Keratinocyte (primary cell): ENCODE data around the gene S1PR2. TPM values are rescaled to one million over a fixed set of nuclear protein-coding genes. Genes with fewer than 3 reads are reported as not detected.

ENCODE experiments used
- DNase-seq: peaks from one replicate; pipeline ENCODE4 v3.0.0-alpha.2; 2011; ENCODE audit warnings: low read depth, missing footprints, low spot score
- FAIRE-seq: peaks from 2 replicates; lab custom pipeline; 2011; peaks lifted over from hg19 to GRCh38; lab: Jason Lieb, UNC
- H2AFZ ChIP-seq: 2 replicates; pipeline ENCODE4 v1.6.0; 2012; ENCODE audit warnings: low read length, control low read depth, inconsistent platforms; ENCODE audit not compliant: control insufficient read depth
- H3K27ac ChIP-seq: 2 replicates; pipeline ENCODE4 v1.5.1; 2011; ENCODE audit warnings: low read length; ENCODE audit not compliant: control insufficient read depth, insufficient read depth
- H3K27me3 ChIP-seq: 3 replicates; pipeline ENCODE4 v1.6.0; 2011; ENCODE audit warnings: low read length; ENCODE audit not compliant: control insufficient read depth, insufficient read depth; ENCODE audit errors: extremely low read depth
- H3K36me3 ChIP-seq, 2 experiments: 2 replicates in 1 of 2; 3 replicates in 1 of 2; pipeline ENCODE4 v1.5.1; 2011; ENCODE audit warnings: low read length in 2 of 2, mild to moderate bottlenecking in 1 of 2; ENCODE audit not compliant: control insufficient read depth in 2 of 2, insufficient read depth in 2 of 2; ENCODE audit errors: extremely low read depth in 1 of 2
- H3K4me1 ChIP-seq: 3 replicates; pipeline ENCODE4 v1.5.1; 2011; ENCODE audit warnings: low read length; ENCODE audit not compliant: control insufficient read depth, insufficient read depth; ENCODE audit errors: extremely low read depth
- H3K4me2 ChIP-seq: 3 replicates; pipeline ENCODE4 v1.6.0; 2011; ENCODE audit warnings: low read depth, low read length; ENCODE audit not compliant: control insufficient read depth, insufficient read depth; ENCODE audit errors: extremely low read depth
- H3K4me3 ChIP-seq, 3 experiments: fragments of 200-600 bp in 1 of 3; sonication (generic) in 1 of 3; 2 replicates in 2 of 3; 3 replicates in 1 of 3; pipeline ENCODE4 v1.5.1; 2011 to 2016; ENCODE audit warnings: low read length in 3 of 3, mild to moderate bottlenecking in 3 of 3, control low read depth in 2 of 3, inconsistent platforms in 1 of 3, low read depth in 1 of 3, mixed read lengths in 1 of 3, mixed run types in 1 of 3, moderate library complexity in 1 of 3; ENCODE audit not compliant: control insufficient read depth in 2 of 3, insufficient read depth in 2 of 3; ENCODE audit errors: extremely low read depth in 1 of 3
- H3K79me2 ChIP-seq: 2 replicates; pipeline ENCODE4 v1.6.0; 2012; ENCODE audit warnings: low read length; ENCODE audit not compliant: control insufficient read depth, insufficient read depth
- H3K9ac ChIP-seq: 3 replicates; pipeline ENCODE4 v1.6.0; 2011; ENCODE audit warnings: low read length; ENCODE audit not compliant: control insufficient read depth, insufficient read depth; ENCODE audit errors: extremely low read depth
- H3K9me1 ChIP-seq: 3 replicates; pipeline ENCODE4 v1.6.0; 2011; ENCODE audit warnings: low read length; ENCODE audit not compliant: control insufficient read depth, insufficient read depth; ENCODE audit errors: extremely low read depth
- H3K9me3 ChIP-seq: 2 replicates; pipeline ENCODE4 v1.5.1; 2012; ENCODE audit warnings: low read depth, low read length; ENCODE audit not compliant: control insufficient read depth
- H4K20me1 ChIP-seq: 3 replicates; pipeline ENCODE4 v1.6.0; 2011; ENCODE audit warnings: low read length; ENCODE audit not compliant: control insufficient read depth, insufficient read depth; ENCODE audit errors: extremely low read depth
- CTCF ChIP-seq, 3 experiments: IDR thresholded peaks in 1 of 3; conservative IDR thresholded peaks in 1 of 3; optimal IDR thresholded peaks in 1 of 3; 2 replicates in 2 of 3; 3 replicates in 1 of 3; pipeline versions ENCODE3 to v1.5.1; 2011; ENCODE audit warnings: low read length in 3 of 3, mild to moderate bottlenecking in 3 of 3, moderate library complexity in 2 of 3, control low read depth in 1 of 3, inconsistent platforms in 1 of 3; ENCODE audit not compliant: insufficient read depth in 2 of 3; ENCODE audit errors: extremely low read depth in 1 of 3
- EZH2 ChIP-seq: IDR thresholded peaks from one replicate; pipeline ENCODE4 v1.6.1; 2012; ENCODE audit warnings: inconsistent platforms, mild to moderate bottlenecking, low read length, moderate library complexity
- dilution Hi-C: fragments of 300-500 bp; cut with MboI; formaldehyde crosslinking; loops from one replicate; pipeline ENCODE4 v1.7.0; 2020; ENCODE audit warnings: low sequenced_read_pairs; ENCODE audit not compliant: extremely low pct_ligation_motif_present
- polyA plus RNA-seq, 5 experiments: library from polyadenylated mRNA; depleted of rRNA in 3 of 5; stranded (reverse) in 3 of 5; stranded (forward) in 1 of 5; unstranded in 1 of 5; fragments of >200 nt; gene quantifications; 1 replicate in 1 of 5; 2 replicates in 3 of 5; 3 replicates in 1 of 5; pipeline versions ENCODE4 v1.2.1 to v1.2.3, GENCODE V29; 2011 to 2012; ENCODE audit warnings: missing spikeins in 2 of 5, low read depth in 1 of 5, low replicate concordance in 1 of 5

S1PR2 gene
- polyA plus RNA-seq, 1 donor (not counting 4 experiments of a cell fraction or from before 2014, with no cell fraction given), result 1.6 TPM

GRCh38 chr19:10209315-10209714 is 21.8 kb downstream of the S1PR2 start:
- Histone ChIP-seq H3K4me3 (no peak overlapping the region), H3K36me3 (no peaks in the 10 kb centered on the region), H3K27ac (no peak overlapping the region), H3K9ac (no peak overlapping the region), H2AFZ (no peak overlapping the region), H3K4me2 (no peak overlapping the region), H3K9me3 (no peaks in the 10 kb centered on the region), H3K27me3 (no peaks in the 10 kb centered on the region), H3K79me2 (no peaks in the 10 kb centered on the region), H3K9me1 (no peaks in the 10 kb centered on the region), H3K4me1 (no peaks in the 10 kb centered on the region), H4K20me1 (no peaks in the 10 kb centered on the region)
- TF ChIP-seq CTCF (optimal IDR thresholded peaks at IDR 0.05 in 1 of 3, IDR thresholded peaks at IDR 0.05 in 1 of 3, conservative IDR thresholded peaks at IDR 0.05 in 1 of 3; ENCODE audit: extremely low read depth in 1 of 3, insufficient read depth in 2 of 3, low read length in 3 of 3) (no peak), EZH2 (no peak)
- DNase-seq (no peak), FAIRE-seq (no peak)
- dilution Hi-C loops, result no loop called here

DNA sequence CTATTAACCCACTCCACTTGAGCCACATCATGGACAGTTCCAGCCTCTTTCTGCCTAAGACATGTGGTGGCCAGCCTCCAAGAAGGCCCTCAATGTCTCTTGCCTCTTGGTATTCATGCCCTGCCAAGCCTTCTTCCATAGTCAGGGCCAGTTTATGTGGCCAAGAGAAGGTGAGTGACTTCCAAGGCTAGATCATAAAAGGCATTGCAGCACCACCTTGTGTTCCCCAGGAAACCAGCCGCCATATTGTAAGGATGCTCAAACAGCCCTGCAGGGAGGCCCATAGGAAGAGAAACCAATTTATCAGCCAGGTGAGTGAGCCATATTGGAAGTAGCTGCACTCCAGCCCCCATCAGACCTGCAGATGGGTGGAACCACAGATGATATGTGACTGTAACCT is 24.1 kb downstream of the S1PR2 start:
- no peak overlapping the region for H2AFZ ChIP-seq
- H4K20me1 ChIP-seq, result no peaks in the 10 kb centered on the region
- dilution Hi-C loops, result no loop called here
- no peaks in the 10 kb centered on the region for H3K36me3 ChIP-seq
- no peaks in the 10 kb centered on the region for H3K79me2 ChIP-seq
- no peaks in the 10 kb centered on the region for H3K9me1 ChIP-seq
- no peaks in the 10 kb centered on the region for H3K27me3 ChIP-seq
- H3K9ac ChIP-seq, result no peak overlapping the region
- no peak overlapping the region for H3K4me2 ChIP-seq
- DNase-seq, result no peak
- TF ChIP-seq EZH2 (no peak), CTCF (optimal IDR thresholded peaks at IDR 0.05 in 1 of 3, IDR thresholded peaks at IDR 0.05 in 1 of 3, conservative IDR thresholded peaks at IDR 0.05 in 1 of 3; ENCODE audit: extremely low read depth in 1 of 3, insufficient read depth in 2 of 3, low read length in 3 of 3) (peak in 1 of 3 experiments; percentile 2)
- no peaks in the 10 kb centered on the region for H3K9me3 ChIP-seq
- FAIRE-seq, result no peak
- no peak overlapping the region for H3K27ac ChIP-seq
- no peak overlapping the region for H3K4me3 ChIP-seq
- H3K4me1 ChIP-seq, result no peaks in the 10 kb centered on the region
